Suprapubic skin (tissue), 4 donors: ENCODE data around the gene SLC5A4. TPM values are rescaled to one million over a fixed set of nuclear protein-coding genes. Genes with fewer than 3 reads are reported as not detected.
"Not testable (repeated sequence)": the region's sequence is repeated elsewhere in the genome, so short reads cannot be mapped to it uniquely, and the experiment has no call there.

Experiments used
- DNase-seq, 2 donors: peaks; one replicate each; pipeline ENCODE4 v3.0.0-alpha.2; 2019; ENCODE audit warnings: low spot score in 2 of 2
- H3K27ac ChIP-seq: fragments of 200-600 bp; sonication (generic); one replicate; pipeline ENCODE4 v1.5.1; 2019
- H3K27me3 ChIP-seq: fragments of 200-600 bp; sonication (generic); one replicate; pipeline ENCODE4 v1.5.1; 2019
- H3K36me3 ChIP-seq: fragments of 200-600 bp; sonication (generic); one replicate; pipeline ENCODE4 v1.5.1; 2019
- H3K4me1 ChIP-seq: fragments of 200-600 bp; sonication (generic); one replicate; pipeline ENCODE4 v1.5.1; 2019
- H3K4me3 ChIP-seq: fragments of 200-600 bp; sonication (generic); one replicate; pipeline ENCODE4 v1.5.1; 2019; ENCODE audit warnings: mild to moderate bottlenecking
- H3K9me3 ChIP-seq: fragments of 200-600 bp; sonication (generic); one replicate; pipeline ENCODE4 v1.5.1; 2019
- CTCF ChIP-seq, 2 donors: fragments of 200-600 bp in 1 of 2; fragments of 450-650 bp in 1 of 2; sonication (generic) in 1 of 2; IDR thresholded peaks; one replicate each; pipeline ENCODE4 v1.5.1; 2016 to 2019; ENCODE audit warnings: antibody characterized with exemption in 2 of 2, mild to moderate bottlenecking in 1 of 2, moderate library complexity in 1 of 2
- EP300 ChIP-seq: sonication (generic); formaldehyde crosslinking; IDR thresholded peaks from one replicate; pipeline ENCODE4 v1.6.1; 2017; ENCODE audit warnings: antibody characterized with exemption
- POLR2A ChIP-seq, 2 donors: fragments of 450-650 bp; IDR thresholded peaks; one replicate each; pipeline ENCODE4 v1.6.1; 2017; ENCODE audit warnings: antibody characterized with exemption in 2 of 2, mild to moderate bottlenecking in 2 of 2, moderate library complexity in 2 of 2
- POLR2AphosphoS5 ChIP-seq, 3 donors: sonication (generic); formaldehyde crosslinking; IDR thresholded peaks; one replicate each; pipeline ENCODE4 v1.6.1; 2017; ENCODE audit warnings: antibody characterized with exemption in 3 of 3
- WGBS: methylation state at CpG from one replicate; pipeline ENCODE4 v1.1.5; 2018; 5-methylcytosine and 5-hydroxymethylcytosine counted together
- total RNA-seq, 4 donors: library from RNA; depleted of rRNA; stranded (reverse); fragments of >200 nt; gene quantifications; one replicate each; pipeline ENCODE4 v1.1.0, GENCODE V29; 2016

SLC5A4 gene
- total RNA-seq, 4 donors from 2014 or later, result 0.38 TPM; not detected in 3

GRCh38 chr22:32202161-32202538 lies 53.0 kb downstream of the SLC5A4 start:
- H3K27ac ChIP-seq, result no peak overlapping the region
- no peak overlapping the region for H3K4me3 ChIP-seq
- peaks cover 21% of the 10 kb centered on the region for H3K4me1 ChIP-seq
- DNase-seq, result no peak
- H3K36me3 ChIP-seq, result no peaks in the 10 kb centered on the region
- WGBS, result 51% methylated on average over 3 of the region's 4 CpGs
- peaks cover 55% of the 10 kb centered on the region for H3K27me3 ChIP-seq
- no peaks in the 10 kb centered on the region for H3K9me3 ChIP-seq
- no peak for TF ChIP-seq CTCF (IDR thresholded peaks at IDR 0.05)
- no peak for TF ChIP-seq POLR2AphosphoS5 (IDR thresholded peaks at IDR 0.05)
- TF ChIP-seq EP300, result no peak
- no peak for TF ChIP-seq POLR2A (IDR thresholded peaks at IDR 0.05)

GRCh38 chr22:32200752-32201151 lies 54.4 kb downstream of the SLC5A4 start:
- Histone ChIP-seq H3K9me3 (no peaks in the 10 kb centered on the region), H3K4me3 (no peak overlapping the region), H3K27me3 (peaks cover 54% of the 10 kb centered on the region), H3K27ac (no peak overlapping the region), H3K36me3 (no peaks in the 10 kb centered on the region), H3K4me1 (peaks cover 21% of the 10 kb centered on the region)
- DNase-seq, result no peak
- 72% methylated on average over 10 of the region's 10 CpGs for WGBS
- TF ChIP-seq CTCF (IDR thresholded peaks at IDR 0.05) (no peak), EP300 (no peak), POLR2A (IDR thresholded peaks at IDR 0.05) (no peak), POLR2AphosphoS5 (IDR thresholded peaks at IDR 0.05) (no peak)

- H3K36me3 ChIP-seq, result no peaks in the 10 kb centered on the region
- WGBS, result 88% methylated on average over 5 of the region's 7 CpGs
- no peak overlapping the region for H3K27ac ChIP-seq
- H3K4me3 ChIP-seq, result no peak overlapping the region
- H3K4me1 ChIP-seq, result peaks cover 21% of the 10 kb centered on the region
- TF ChIP-seq EP300, result no peak
- TF ChIP-seq POLR2AphosphoS5 (IDR thresholded peaks at IDR 0.05), result no peak
- TF ChIP-seq CTCF (IDR thresholded peaks at IDR 0.05), result no peak
- no peak for TF ChIP-seq POLR2A (IDR thresholded peaks at IDR 0.05)
- no peak for DNase-seq
- no peaks in the 10 kb centered on the region for H3K9me3 ChIP-seq
- peaks cover 46% of the 10 kb centered on the region for H3K27me3 ChIP-seq
These were observed 55.2 kb downstream of the SLC5A4 start for GRCh38 chr22:32199961-32200360.

- no peaks in the 10 kb centered on the region for H3K9me3 ChIP-seq
- TF ChIP-seq POLR2AphosphoS5 (IDR thresholded peaks at IDR 0.05) (no peak), POLR2A (IDR thresholded peaks at IDR 0.05) (no peak), EP300 (no peak), CTCF (IDR thresholded peaks at IDR 0.05) (no peak)
- peaks cover 40% of the 10 kb centered on the region for H3K27me3 ChIP-seq
- WGBS, result 95% methylated on average over 6 of the region's 6 CpGs
- H3K36me3 ChIP-seq, result no peaks in the 10 kb centered on the region
- peaks cover 19% of the 10 kb centered on the region for H3K4me1 ChIP-seq
- no peak for DNase-seq
- no peak overlapping the region for H3K27ac ChIP-seq
- no peak overlapping the region for H3K4me3 ChIP-seq
These were observed 55.8 kb downstream of the SLC5A4 start for GRCh38 chr22:32199341-32199740.

- H3K27me3 ChIP-seq, result peaks cover 24% of the 10 kb centered on the region
- H3K4me3 ChIP-seq, H3K36me3 ChIP-seq, DNase-seq, H3K27ac ChIP-seq, H3K9me3 ChIP-seq, H3K4me1 ChIP-seq: not testable (repeated sequence)
- 84% methylated on average over 5 of the region's 5 CpGs for WGBS
These were observed 57.5 kb downstream of the SLC5A4 start for GRCh38 chr22:32197553-32198226.

GRCh38 chr22:32195900-32196299 lies 59.2 kb downstream of the SLC5A4 start:
- not testable (repeated sequence) for H3K4me1 ChIP-seq, DNase-seq, H3K9me3 ChIP-seq, H3K36me3 ChIP-seq, H3K4me3 ChIP-seq, H3K27ac ChIP-seq
- 62% methylated on average over 3 of the region's 3 CpGs for WGBS
- H3K27me3 ChIP-seq, result peaks cover 12% of the 10 kb centered on the region

- DNase-seq, result peak in 1 of 2 donors; percentile 67
- not testable (repeated sequence) for H3K27ac ChIP-seq, H3K4me3 ChIP-seq, H3K27me3 ChIP-seq, H3K9me3 ChIP-seq, H3K4me1 ChIP-seq, H3K36me3 ChIP-seq
- WGBS, result 82% methylated on average over 7 of the region's 9 CpGs
These were observed 61.8 kb downstream of the SLC5A4 start for GRCh38 chr22:32193346-32193745.

- H3K4me1 ChIP-seq, H3K4me3 ChIP-seq, H3K36me3 ChIP-seq, H3K27ac ChIP-seq, H3K27me3 ChIP-seq, H3K9me3 ChIP-seq: not testable (repeated sequence)
- peak in 1 of 2 donors; percentile 47 for DNase-seq
- 87% methylated on average over 15 of the region's 15 CpGs for WGBS
These were observed 64.1 kb downstream of the SLC5A4 start for GRCh38 chr22:32191021-32191420.
